NCI-H1436 (cell line): ENCODE measurements around the gene COPS2.
"Not testable (repeated sequence)": the region's sequence is repeated elsewhere in the genome, so short reads cannot be mapped to it uniquely, and the experiment has no call there.

Source experiments
- DNase-seq: peaks from one replicate; lab custom pipeline; 2025; lab: John Stamatoyannopoulos, UW

The COPS2 gene

DNA sequence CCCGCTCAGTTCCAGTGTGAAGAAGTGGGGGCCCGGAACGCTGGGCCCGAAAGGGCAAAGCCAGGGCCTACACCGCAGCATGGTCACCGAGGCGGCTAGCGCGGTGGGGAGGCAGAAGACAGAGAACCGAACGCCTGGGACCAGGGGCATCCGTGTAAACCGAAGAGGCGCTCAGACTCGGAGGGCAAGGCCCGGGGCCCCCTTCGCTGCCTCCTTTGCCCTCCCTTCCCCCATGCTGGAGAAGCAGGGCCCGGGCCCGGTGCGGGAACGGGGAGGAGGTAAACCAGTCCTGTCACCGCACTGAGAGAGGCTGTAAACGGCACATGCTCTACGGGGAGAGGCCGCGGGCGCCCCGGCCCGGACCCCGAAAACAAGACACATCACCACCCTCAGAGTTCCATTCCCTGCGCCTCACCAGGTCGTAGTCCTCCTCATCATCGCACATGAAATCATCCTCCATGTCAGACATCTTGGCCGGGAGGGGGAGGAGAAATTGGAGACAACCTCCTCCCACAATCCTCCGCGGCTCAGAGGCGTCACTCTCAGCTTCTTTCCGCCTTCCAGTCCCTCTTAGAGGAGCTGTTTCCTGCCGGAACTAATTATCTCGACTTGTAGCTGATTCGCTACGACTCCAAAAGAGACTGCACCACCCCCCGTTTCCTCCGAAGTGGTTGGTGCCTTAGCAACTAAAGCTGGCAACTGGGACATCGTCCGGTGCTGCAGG, at the start of gene COPS2:
COPS2 (minus strand) TSS at position 490 of the 724 bp plus-strand sequence; CDS start at position 469, 21 bp downstream.
- peak; percentile 96 for DNase-seq

DNA sequence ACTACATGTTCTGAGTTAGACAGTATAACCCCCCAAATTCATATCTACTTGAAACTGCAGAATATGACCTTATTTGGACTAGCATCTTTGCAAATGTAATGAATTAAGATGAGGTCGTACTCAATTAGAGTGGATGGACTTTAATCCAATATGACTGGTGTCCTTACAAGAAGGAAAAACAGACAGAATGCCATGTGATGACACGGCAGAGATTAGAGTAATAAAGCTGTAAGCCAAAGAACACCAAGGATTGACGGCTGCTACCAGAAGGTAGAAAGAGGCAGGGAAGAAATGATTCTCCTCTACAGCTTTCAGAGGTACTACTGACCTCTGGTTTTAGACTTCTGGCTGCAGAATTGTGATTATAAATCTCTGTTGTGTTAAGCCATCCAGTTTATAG, 44.9 kb upstream of the COPS2 start:
- no peak for DNase-seq

DNA sequence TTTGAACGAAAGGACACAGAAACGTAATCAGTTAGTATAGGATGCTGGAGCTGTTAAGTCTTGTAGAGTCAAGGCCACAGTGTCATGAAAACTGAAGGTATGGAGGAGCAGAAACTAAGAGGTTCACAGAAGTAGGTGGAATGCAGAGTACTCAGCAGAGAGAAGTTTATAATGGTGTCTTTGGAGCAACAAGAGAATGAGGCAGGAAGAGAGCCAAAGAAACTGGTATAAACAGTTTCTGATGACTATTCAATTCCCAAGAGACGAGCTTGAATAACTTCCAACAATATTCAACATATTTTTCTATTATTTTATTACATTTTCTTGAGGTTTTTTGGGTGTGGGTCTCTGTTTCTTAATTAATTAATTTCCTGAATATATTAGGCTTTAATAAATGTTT, 44.3 kb upstream of the COPS2 start:
- DNase-seq = no peak

DNA sequence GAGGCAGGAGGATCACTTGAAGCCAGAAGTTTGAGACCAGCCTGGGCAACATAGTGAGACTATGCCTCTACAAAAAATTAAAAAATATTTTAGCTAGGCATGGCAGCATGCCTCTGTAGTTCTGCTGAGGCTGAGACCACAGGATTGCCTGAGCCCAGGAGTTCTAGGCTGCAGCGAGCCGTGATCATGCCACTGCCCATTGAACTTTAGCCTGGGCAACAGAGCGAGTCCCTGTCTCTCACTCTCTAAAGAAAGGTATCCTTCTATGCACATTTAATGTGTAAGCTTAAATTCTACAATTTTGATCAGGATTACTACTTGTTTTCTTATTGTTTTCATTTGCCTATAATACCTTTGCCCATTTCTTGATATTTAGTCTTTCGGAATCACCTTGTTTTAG, 41.5 kb upstream of the COPS2 start:
- no peak for DNase-seq

DNA sequence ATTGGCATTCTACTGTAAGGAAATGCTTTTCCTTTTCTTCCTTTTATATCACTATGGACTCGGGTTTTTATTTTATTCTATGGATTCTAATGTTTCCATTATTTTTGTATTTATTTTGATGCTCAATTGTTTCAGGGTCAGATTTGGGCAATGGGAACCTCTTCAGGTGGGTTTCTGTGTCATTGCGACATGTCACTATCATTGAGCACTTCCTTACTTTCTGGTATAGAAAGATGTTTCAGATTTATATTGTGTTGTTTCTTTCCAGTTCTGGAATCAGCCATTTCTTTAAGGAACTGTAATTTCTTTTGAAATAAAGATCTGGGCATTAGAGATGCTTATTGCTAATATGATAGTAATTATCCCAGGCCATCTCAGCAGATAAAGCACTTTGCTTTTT, 36.5 kb upstream of the COPS2 start:
- DNase-seq = no peak

DNA sequence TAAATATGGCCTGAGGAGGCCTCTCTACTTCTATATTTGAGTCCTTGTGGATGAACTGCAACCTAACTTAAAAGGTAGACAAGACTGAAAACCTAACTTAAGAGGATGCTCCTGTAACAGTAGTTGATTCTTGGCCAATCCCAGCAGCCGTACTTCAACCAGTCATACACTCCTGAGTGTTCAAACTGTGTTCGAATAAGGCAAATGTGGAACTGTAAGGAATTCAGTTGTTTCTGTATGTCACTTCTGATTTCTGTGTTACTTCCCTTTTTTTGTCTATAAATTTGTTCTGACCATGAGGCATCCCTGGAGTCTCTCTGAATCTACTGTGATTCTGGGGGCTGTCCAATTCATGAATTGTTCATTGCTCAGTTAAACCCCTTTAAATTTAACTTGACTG, 35.2 kb upstream of the COPS2 start:
- no peak for DNase-seq

DNA sequence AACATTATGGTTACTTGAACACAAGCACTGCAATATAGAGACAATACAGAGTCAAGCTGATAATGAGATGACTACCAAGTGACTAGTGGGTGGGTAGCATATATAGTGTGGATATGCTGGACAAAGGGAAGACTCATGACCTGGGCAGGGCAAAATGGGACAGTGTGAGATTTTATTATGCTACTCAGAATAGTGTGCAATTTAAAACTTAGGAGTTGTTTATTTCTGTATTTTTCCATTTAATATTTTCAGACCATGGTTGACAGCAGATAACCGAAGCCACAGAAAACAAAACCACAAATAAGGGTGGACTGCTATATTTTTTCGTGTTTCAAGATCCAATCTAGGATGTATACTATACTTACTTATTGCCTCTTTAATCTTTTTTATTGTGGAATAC, 34.2 kb upstream of the COPS2 start:
- DNase-seq = no peak

DNA sequence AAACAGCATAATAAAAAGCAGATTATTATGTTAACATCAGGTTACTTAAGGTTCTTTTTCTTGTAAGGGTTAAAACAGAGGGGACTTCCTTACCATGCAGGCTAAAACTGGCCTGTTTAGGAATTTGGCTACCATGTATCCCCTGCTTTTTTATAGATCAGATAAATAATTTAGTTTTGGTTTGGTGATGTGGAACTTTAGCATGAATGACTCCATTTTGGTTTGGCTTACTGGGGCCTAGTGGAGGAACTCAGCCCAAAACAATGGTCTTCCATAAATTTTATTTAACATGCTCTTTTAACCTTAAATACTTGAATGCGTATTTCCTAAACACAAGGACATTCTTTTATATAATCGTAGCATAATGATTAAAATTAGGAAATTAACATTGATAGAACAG, 33.5 kb upstream of the COPS2 start:
- no peak for DNase-seq

DNA sequence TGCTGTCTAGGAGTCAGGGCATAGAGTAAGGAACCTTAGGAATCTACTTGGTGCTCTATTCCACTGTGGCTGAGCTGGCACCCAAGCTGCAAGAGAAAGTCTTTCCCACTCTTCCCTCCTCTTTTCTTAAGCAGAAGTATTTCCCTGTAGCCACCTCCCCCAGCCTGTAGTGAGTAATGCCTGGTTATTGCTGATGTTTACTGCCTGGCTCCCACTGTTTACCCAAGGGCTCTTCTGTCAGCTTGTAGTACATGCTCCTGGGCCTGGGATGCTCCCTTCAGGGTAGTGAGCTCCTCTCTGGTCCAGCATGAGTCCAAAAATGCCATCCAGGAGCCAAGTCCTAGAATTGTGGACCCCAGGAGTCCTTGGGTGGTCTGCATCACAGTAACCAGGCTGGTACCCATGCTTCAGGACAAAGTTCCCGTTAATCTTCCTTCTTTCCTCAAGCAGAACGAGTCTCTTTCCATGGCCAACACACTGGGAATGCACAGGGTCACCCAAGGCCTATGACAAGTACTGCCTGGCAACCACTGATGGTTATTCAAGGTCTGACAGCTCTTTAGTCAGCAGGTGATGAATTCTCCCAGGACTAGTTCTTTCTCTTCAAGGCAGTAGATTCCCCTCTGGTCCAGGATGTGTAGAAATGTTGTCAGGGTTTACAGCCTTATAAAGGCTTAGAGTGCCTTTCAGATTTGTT, 32.3 kb upstream of the COPS2 start:
- DNase-seq = no peak

DNA sequence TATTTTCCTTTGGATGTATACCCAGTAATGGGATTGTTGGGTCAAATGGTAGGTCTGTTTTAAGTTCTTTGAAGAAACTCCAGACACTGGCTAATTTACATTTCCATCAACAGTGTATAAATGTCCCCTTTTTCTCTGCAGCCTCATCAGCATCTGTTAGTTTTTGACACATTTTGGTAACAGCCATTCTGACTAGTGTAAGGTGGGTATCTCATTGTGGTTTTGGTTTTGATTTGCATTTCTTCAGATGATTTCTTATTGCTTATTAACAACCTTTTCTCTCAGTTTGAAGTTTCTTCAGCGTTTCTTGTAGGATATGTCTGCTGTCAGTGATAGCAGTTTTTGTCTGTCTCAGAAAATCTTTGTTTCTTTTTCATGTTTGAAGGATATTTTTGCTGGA, 30.1 kb upstream of the COPS2 start:
- DNase-seq = no peak

DNA sequence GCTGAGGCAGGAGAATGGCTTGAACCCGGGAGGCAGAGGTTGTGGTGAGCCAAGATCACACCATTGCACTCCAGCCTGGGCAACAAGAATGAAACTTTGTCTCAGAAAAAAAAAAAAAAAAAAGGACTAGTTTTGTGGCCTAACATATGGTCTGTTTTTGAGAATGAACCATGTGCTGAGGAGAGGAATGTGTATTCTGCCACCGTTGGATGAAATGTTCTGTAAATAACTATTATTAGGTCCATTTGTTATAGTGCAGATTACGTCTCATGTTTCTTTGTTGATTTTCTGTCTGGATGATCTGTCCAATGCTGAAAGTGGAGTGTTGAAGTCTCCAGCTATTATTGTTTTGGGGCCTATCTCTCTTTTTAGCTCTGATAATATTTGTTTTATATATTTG, 28.3 kb upstream of the COPS2 start:
- DNase-seq = not testable (repeated sequence)

DNA sequence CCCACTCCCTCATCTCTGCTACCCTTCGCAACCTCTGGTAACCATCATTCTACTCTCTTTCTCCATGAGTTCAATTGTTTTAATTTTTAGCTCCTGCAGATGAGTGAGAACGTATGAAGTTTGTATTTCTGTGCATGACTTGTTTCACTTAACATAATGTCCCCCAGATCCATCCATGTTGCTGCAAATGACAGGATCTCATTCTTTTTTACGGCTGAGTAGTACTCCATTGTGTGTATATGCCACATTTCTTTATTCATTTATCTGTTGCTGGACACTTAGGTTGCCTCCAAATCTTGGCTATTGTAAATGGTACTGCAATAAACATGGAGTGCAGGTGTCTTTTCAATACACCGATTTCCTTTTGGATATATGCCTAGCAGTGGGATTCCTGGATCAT, 26.7 kb upstream of the COPS2 start:
- DNase-seq = no peak

DNA sequence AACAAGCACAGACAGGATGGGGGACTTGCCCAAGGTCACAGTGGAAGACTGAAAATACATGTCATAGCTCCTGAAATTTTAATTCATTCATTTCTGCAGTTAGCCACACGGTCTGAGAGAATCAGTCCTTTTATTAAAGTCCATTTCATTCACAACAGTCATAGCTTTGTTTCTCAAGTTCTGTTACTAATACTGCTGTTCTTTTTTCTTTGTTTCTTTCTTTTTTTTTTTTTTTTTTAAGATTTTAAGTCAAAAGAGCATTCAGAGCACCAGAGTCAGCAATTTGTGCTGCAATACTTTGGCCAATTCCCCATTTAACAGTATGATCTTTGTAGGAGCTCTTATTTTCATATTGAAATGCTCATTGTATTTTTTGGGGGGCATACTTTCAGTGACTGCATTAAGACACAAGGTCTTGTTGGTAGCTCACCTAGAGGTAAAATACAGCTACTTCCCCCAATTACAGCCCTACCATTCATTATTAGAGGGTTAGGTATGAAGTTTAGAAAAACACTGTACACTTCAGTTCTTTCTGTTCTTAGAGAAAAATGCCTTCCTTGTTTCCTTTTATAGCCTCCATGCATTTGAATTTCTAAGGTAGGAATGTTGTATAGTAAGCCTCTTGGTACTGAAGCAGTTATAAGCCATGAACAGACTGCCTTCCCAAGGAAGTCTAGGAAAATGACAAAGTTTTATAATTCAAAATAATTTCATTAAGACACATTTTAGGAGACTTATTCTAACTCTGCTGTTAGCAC, 24.2 kb upstream of the COPS2 start:
- no peak for DNase-seq

DNA sequence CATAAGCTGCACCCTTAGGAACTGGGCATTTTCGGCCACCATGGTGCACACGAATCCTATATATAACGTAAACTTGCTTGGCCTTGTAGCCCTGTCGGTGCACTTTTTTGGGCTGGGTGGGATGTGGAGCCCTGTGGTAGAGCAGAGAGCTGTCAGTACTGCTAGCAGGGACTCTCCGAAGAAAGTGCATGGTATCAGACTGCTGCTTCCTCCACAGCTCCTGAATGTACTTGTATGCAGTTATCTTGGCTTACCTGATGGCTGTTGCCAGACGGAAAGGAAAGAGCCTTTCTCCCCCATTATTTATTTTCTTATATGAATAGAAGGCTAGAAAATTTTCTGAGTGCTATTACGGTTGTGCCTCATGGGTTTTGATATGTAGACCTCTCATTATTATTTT, 23.1 kb upstream of the COPS2 start:
- DNase-seq = no peak

DNA sequence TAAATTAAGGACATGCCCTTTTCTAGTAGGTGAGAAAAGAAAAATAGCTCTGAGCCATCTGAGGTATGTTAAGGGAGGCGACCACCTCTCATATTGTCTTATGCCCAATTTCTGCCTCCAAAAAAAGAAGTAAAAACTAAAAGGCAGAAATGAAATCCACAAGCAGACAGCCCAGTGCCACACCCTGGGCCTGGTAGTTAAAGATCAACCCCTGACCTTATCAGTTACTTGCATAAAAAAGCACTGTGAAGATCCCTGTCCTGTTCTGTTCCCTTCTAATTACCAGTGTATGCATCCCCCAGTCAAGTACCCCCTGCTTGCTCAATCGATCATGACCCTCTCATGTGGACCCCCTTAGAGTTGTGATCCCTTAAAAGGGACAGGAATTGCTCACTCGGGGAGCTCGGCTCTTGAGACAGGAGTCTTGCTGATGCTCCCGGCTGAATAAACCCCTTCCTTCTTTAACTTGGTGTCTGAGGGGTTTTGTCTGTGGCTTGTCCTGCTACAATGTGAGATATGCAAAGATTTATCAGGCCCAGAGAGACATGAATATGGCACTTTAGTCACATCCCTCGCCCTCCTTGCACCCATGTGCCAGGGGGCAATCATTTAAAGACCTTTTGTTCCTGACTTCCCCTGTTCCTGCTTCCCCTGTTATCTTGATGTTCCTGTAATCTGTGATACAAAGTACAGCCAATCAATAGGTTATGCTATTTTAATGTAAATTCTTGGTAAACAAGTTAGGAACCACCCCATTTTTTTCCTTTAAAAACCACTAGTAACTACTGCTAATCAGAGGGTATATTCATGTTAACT, 20.4 kb upstream of the COPS2 start:
- not testable (repeated sequence) for DNase-seq

DNA sequence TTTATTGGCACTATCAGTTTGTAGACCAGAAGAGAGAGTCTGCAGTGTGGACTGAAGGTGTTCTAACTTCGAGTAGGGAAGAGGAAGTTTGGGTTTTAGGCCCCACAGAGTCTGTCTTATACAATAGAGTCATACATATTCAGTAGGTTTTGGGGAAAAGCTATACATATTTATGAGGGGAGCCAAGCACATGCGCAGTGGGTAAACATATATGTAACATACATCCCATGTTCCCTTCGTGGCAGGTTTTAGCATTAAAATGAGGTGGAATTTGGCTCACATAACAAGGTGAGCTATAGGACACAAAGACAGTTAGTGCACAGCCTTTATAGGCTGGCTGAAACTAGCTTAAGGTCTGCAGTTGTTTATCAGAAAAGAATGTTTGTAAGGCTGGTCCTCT, 19.5 kb upstream of the COPS2 start:
- no peak for DNase-seq

DNA sequence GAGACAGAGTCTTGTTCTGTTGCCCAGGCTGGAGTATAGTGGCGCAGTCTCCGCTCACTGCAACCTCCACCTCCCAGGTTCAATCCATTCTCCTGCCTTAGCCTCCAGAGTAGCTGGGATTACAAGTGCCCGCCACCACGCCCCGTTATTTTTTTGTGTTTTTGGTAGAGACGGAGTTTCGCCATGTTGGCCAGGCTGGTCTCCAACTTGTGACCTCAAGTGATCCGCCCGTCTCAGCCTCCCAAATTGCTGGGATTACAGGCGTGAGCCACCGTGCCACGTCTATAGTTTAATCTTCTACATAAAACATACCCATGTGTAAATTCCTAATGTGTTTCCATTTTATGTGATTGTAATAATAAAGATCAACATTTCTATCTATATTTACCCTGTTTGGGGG, 16.4 kb upstream of the COPS2 start:
- DNase-seq = no peak

DNA sequence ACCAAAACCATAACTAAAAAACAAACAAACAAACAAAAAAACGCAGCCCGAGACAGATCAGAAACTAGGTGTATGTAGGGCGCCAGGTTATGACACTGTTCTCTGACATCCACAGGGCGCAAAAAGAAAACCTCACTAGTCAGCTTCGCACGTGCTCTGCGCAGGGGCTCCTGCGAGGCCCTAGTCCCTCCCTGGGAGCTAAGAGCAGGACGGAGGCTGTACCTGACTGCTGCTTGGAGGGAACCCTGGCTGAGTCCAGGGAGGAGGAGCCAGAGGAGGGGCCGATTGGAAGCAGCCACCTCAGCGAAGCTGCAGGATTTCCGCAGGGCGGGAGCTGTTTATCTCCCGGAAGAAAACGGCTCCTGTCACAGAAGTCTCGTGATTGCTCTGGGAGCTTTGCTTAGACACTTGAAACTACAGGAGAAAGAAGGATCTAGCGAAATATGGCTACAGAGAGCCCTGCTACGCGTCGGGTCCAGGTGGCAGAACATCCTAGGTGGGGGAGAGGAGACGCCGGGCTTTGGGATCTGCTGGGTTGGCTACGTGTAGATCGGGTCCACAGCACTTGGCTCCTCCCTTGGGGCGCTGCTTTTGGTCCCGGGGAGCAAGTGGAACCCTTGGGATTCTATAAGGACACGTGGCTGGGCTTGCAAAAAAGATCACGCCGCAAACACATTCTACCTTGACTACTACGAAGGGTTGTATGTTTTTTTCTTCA, 14.6 kb upstream of the COPS2 start, which contains the start of gene GALK2:
GALK2 (plus strand) TSS at position 368 of the 718 bp plus-strand sequence; CDS start at position 444, 76 bp downstream.
- DNase-seq = peak; percentile 87

DNA sequence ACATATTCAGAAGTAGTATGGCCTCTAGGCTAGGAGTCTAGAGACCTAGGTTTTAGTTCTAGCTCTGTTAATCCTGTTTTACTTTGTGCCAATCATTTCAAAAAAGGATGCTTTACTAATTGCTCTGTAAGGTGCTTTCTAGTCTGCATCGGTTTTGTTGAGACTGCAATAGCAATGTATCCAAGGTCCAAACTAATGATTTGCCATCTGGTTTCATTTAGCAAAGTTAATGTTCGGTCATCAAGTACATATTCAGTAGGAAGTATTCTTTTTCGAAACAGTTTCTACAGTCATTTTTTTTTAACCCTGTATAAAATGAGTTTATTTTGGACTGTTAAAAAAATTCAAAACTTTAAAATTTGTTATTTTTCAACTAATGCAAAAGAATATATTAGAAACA, 12.6 kb upstream of the COPS2 start:
- DNase-seq = no peak

DNA sequence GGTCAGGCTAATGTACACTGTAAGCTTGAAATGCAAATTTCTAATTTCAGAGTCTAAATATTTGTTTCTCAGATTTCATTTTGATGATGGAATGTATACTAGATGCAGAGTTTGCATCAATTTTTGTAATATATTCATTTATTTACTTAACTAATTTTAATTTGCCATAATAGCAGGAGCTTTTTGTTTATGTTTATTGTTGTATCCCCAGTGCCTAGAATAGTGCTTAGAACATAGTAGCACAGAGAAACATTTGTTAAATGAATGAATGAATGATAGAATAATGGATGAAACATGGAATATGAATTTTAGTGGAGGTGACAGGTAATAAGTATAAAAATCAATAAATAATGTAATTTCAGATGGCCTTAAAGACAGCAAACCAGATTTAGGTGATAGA, 9.5 kb upstream of the COPS2 start:
- no peak for DNase-seq

DNA sequence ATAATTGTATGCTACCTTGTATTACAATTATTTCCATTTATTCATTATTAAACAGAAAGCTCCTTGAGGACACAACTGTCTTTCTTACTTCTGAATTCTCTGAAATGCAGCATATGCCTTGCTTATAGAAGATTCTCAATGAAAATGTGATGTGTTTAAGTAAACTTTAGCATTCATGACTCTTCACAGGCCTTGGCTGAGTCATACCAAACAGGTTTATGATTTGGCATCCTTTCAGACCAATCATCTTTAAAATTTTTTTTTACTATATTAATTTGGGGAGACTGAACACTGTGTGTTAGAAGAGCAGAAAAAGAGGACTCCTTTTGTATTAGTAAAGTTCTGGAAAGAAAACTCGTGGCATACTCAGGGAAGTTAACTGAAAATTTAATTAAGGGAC, 8.3 kb upstream of the COPS2 start:
- DNase-seq = no peak
